Endothelial cell of umbilical vein (primary cell): ENCODE results near the gene COL15A1. TPM values are rescaled to one million over a fixed set of nuclear protein-coding genes. Genes with fewer than 3 reads are reported as not detected.

ENCODE experiments used
- BruUV-seq: library from RNA; stranded (reverse); fragments of 400-500 nt; replicated peaks from 2 replicates; lab custom pipeline; 2021; lab: Mats Ljungman, UMichigan
- CTCF ChIA-PET: fragments of 300-600, 350-600 bp; sonication (Branson Sonifier 250); formaldehyde crosslinking; loops from one replicate; lab custom pipeline; 2021; ENCODE audit warnings: antibody characterized with exemption, inconsistent platforms; lab: Charles Lee
- POLR2A ChIA-PET: fragments of 300-600, 350-600 bp; sonication (Branson Sonifier 250); formaldehyde crosslinking; loops from one replicate; lab custom pipeline; 2021; ENCODE audit warnings: antibody characterized with exemption, inconsistent platforms; lab: Charles Lee
- DNase-seq: peaks from one replicate; pipeline ENCODE4 v3.0.0-alpha.2; 2011; ENCODE audit warnings: low read depth, low spot score
- FAIRE-seq: peaks from 2 replicates; lab custom pipeline; 2011; peaks lifted over from hg19 to GRCh38; lab: Jason Lieb, UNC
- H2AFZ ChIP-seq: 2 replicates; pipeline ENCODE4 v1.6.0; 2012; ENCODE audit warnings: low read depth, low read length, control low read depth, inconsistent platforms
- H3K27ac ChIP-seq: 2 replicates; pipeline ENCODE4 v1.5.1; 2011; ENCODE audit warnings: low read depth, mild to moderate bottlenecking, control low read depth, low read length, moderate library complexity; ENCODE audit not compliant: insufficient read depth
- H3K27me3 ChIP-seq, 2 experiments: 2 replicates each; pipeline versions ENCODE4 v1.6.0 to v1.6.1; 2011; ENCODE audit warnings: low read length in 2 of 2, mixed read lengths in 1 of 2; ENCODE audit not compliant: control insufficient read depth in 2 of 2, insufficient read depth in 2 of 2
- H3K36me3 ChIP-seq, 2 experiments: 2 replicates in 1 of 2; 3 replicates in 1 of 2; pipeline ENCODE4 v1.5.1; 2011; ENCODE audit warnings: low read length in 2 of 2, mild to moderate bottlenecking in 1 of 2, moderate library complexity in 1 of 2; ENCODE audit not compliant: control insufficient read depth in 2 of 2, insufficient read depth in 2 of 2; ENCODE audit errors: extremely low read depth in 1 of 2
- H3K4me1 ChIP-seq: 3 replicates; pipeline ENCODE4 v1.5.1; 2011; ENCODE audit warnings: mild to moderate bottlenecking, low read length; ENCODE audit not compliant: control insufficient read depth, insufficient read depth; ENCODE audit errors: extremely low read depth
- H3K4me2 ChIP-seq: 2 replicates; pipeline ENCODE4 v1.6.1; 2011; ENCODE audit warnings: low read length, control low read depth, mixed read lengths; ENCODE audit not compliant: insufficient read depth
- H3K4me3 ChIP-seq, 3 experiments: fragments of 200-600 bp in 1 of 3; sonication (generic), shearing (Covaris generic) in 1 of 3; replicated peaks in 1 of 3; 2 replicates each; pipeline ENCODE4 v1.5.1; 2011 to 2016; ENCODE audit warnings: control low read depth in 3 of 3, low read length in 3 of 3, mild to moderate bottlenecking in 2 of 3, inconsistent platforms in 1 of 3, low read depth in 1 of 3, moderate library complexity in 1 of 3; ENCODE audit not compliant: insufficient read depth in 1 of 3
- H3K79me2 ChIP-seq: 2 replicates; pipeline ENCODE4 v1.6.0; 2012; ENCODE audit warnings: low read length, inconsistent platforms; ENCODE audit not compliant: control insufficient read depth, insufficient read depth
- H3K9ac ChIP-seq: replicated peaks from 2 replicates; pipeline ENCODE3; 2011; ENCODE audit warnings: low read length, control low read depth; ENCODE audit not compliant: insufficient read depth; ENCODE audit errors: extremely low read depth
- H3K9me1 ChIP-seq: replicated peaks from 3 replicates; pipeline ENCODE4 v1.6.0; 2011; ENCODE audit warnings: mild to moderate bottlenecking, low read length; ENCODE audit not compliant: control insufficient read depth, insufficient read depth; ENCODE audit errors: extremely low read depth
- H3K9me3 ChIP-seq: replicated peaks from 2 replicates; pipeline ENCODE4 v1.5.1; 2012; ENCODE audit warnings: low read length, inconsistent platforms; ENCODE audit not compliant: control insufficient read depth, insufficient read depth
- H4K20me1 ChIP-seq: replicated peaks from 2 replicates; pipeline ENCODE3; 2011; ENCODE audit warnings: mild to moderate bottlenecking, low read length; ENCODE audit not compliant: control insufficient read depth, insufficient read depth; ENCODE audit errors: extremely low read depth
- JUN ChIP-seq: IDR thresholded peaks from 2 replicates; pipeline ENCODE4 v1.6.1; 2011; ENCODE audit warnings: borderline replicate concordance, low read depth; ENCODE audit not compliant: insufficient read length, insufficient read depth
- MYC ChIP-seq: IDR thresholded peaks from one replicate; pipeline ENCODE4 v1.6.1; 2011; ENCODE audit warnings: mild to moderate bottlenecking, low read depth, low read length
- POLR2A ChIP-seq: IDR thresholded peaks from 2 replicates; pipeline ENCODE4 v1.6.1; 2012; ENCODE audit warnings: low read depth, mild to moderate bottlenecking, control low read depth, low read length
- dilution Hi-C: fragments of 300-500 bp; cut with MboI; formaldehyde crosslinking; loops from one replicate; pipeline ENCODE4 v1.15.0; 2019; ENCODE audit warnings: low sequenced_read_pairs; ENCODE audit not compliant: extremely low pct_ligation_motif_present
- intact Hi-C: fragments of 100-400 bp; cut with micrococcal nuclease; formaldehyde crosslinking; loops from one replicate; pipeline ENCODE4 v1.10.0; 2022
- polyA plus RNA-seq, 4 experiments: library from polyadenylated mRNA; depleted of rRNA in 3 of 4; stranded (reverse) in 3 of 4; unstranded in 1 of 4; fragments of >200 nt; gene quantifications; 2 replicates each; pipeline versions ENCODE4 v1.2.1 to v1.2.3, GENCODE V29; 2011 to 2012; ENCODE audit warnings: missing spikeins in 1 of 4
- total RNA-seq: library from RNA; stranded (reverse); gene quantifications from 2 replicates; pipeline ENCODE4 v1.2.3, GENCODE V29; 2021
- TF ChIP-seq, protein P1 (sequence below): IDR thresholded peaks from 2 replicates; pipeline ENCODE4 v1.6.1; 2011; ENCODE audit not compliant: insufficient read depth, insufficient read length
- TF ChIP-seq, protein P2 (sequence below), 2 donors: IDR thresholded peaks; 1 replicate in 1 of 2; 2 replicates in 1 of 2; pipeline ENCODE4 v1.5.1; 2011; ENCODE audit warnings: low read length in 2 of 2, mild to moderate bottlenecking in 2 of 2, moderate library complexity in 2 of 2, control low read depth in 1 of 2, inconsistent platforms in 1 of 2, low read depth in 1 of 2; ENCODE audit not compliant: insufficient read depth in 1 of 2; ENCODE audit errors: extremely low read depth in 1 of 2

The COL15A1 gene
- total and polyA plus RNA-seq, 2 donors (not counting 3 experiments of a cell fraction or from before 2014, with no cell fraction given), result not detected

- Histone ChIP-seq H4K20me1 (no peaks in the 10 kb centered on the region), H3K36me3 (no peaks in the 10 kb centered on the region), H3K79me2 (no peaks in the 10 kb centered on the region), H3K9me3 (no peaks in the 10 kb centered on the region), H3K4me1 (no peaks in the 10 kb centered on the region), H3K9me1 (no peaks in the 10 kb centered on the region), H3K27me3 (no peaks in the 10 kb centered on the region), H3K9ac (no peak overlapping the region), H3K4me2 (no peak overlapping the region), H2AFZ (no peak overlapping the region), H3K4me3 (no peak overlapping the region), H3K27ac (no peak overlapping the region)
- DNase-seq (no peak), FAIRE-seq (no peak)
- dilution Hi-C loops, result no loop called here
- TF ChIP-seq POLR2A (no peak), MYC (no peak)
- TF ChIP-seq, protein P1, sequence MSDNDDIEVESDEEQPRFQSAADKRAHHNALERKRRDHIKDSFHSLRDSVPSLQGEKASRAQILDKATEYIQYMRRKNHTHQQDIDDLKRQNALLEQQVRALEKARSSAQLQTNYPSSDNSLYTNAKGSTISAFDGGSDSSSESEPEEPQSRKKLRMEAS, result no peak
- ChIA-PET POLR2A (no interaction called here), CTCF (interaction anchor here (1.0 kb wide), 1 partner anchor 8 kb away, joined by 5 read pairs; no protein-coding TSS in a partner anchor)
- no TSS peak for BruUV-seq
- intact Hi-C loops, result no loop called here
Measured at GRCh38 chr9:99006511-99006910, 62.8 kb downstream of the COL15A1 start.

- ChIA-PET POLR2A (no interaction called here), CTCF (no interaction called here)
- Histone ChIP-seq H3K36me3 (no peaks in the 10 kb centered on the region), H3K4me3 (no peak overlapping the region), H3K27ac (no peak overlapping the region), H3K9me3 (no peaks in the 10 kb centered on the region), H3K27me3 (no peaks in the 10 kb centered on the region), H3K4me1 (no peaks in the 10 kb centered on the region), H3K79me2 (no peaks in the 10 kb centered on the region), H2AFZ (no peak overlapping the region), H4K20me1 (no peaks in the 10 kb centered on the region), H3K9ac (no peak overlapping the region), H3K9me1 (no peaks in the 10 kb centered on the region), H3K4me2 (no peak overlapping the region)
- intact Hi-C loops, result no loop called here
- dilution Hi-C loops, result no loop called here
- BruUV-seq, result no TSS peak
- no peak for FAIRE-seq
- no peak for DNase-seq
- TF ChIP-seq MYC, result no peak
- TF ChIP-seq, protein P2, sequence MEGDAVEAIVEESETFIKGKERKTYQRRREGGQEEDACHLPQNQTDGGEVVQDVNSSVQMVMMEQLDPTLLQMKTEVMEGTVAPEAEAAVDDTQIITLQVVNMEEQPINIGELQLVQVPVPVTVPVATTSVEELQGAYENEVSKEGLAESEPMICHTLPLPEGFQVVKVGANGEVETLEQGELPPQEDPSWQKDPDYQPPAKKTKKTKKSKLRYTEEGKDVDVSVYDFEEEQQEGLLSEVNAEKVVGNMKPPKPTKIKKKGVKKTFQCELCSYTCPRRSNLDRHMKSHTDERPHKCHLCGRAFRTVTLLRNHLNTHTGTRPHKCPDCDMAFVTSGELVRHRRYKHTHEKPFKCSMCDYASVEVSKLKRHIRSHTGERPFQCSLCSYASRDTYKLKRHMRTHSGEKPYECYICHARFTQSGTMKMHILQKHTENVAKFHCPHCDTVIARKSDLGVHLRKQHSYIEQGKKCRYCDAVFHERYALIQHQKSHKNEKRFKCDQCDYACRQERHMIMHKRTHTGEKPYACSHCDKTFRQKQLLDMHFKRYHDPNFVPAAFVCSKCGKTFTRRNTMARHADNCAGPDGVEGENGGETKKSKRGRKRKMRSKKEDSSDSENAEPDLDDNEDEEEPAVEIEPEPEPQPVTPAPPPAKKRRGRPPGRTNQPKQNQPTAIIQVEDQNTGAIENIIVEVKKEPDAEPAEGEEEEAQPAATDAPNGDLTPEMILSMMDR (IDR thresholded peaks at IDR 0.05; ENCODE audit: extremely low read depth in 1 of 2, insufficient read depth in 1 of 2, low read depth in 1 of 2, low read length in 2 of 2), result no peak
- no peak for TF ChIP-seq JUN
Measured at GRCh38 chr9:99006979-99007378, 63.3 kb downstream of the COL15A1 start.
